GM12874 (cell line): ENCODE results near the gene HSPA1A.

Source experiments
- CTCF ChIP-seq: IDR thresholded peaks from 2 replicates; pipeline ENCODE4 v1.5.1; 2011; ENCODE audit warnings: low read depth, mild to moderate bottlenecking, control low read depth, low read length, moderate library complexity; ENCODE audit not compliant: insufficient read depth

HSPA1A gene

GRCh38 chr6:31778193-31778592 is 37.1 kb upstream of the HSPA1A start:
- no peak for TF ChIP-seq CTCF

GRCh38 chr6:31778999-31779885 is 36.1 kb upstream of the HSPA1A start:
- no peak for TF ChIP-seq CTCF

- TF ChIP-seq CTCF: no peak
These were observed 35.4 kb upstream of the HSPA1A start for GRCh38 chr6:31779908-31780307.

- TF ChIP-seq CTCF: no peak
These were observed 34.7 kb upstream of the HSPA1A start for GRCh38 chr6:31780507-31781243.

GRCh38 chr6:31781244-31782125 is 33.9 kb upstream of the HSPA1A start:
- TF ChIP-seq CTCF: no peak

GRCh38 chr6:31782126-31782855 is 33.1 kb upstream of the HSPA1A start:
- TF ChIP-seq CTCF: no peak
